Measurements from ENCODE around the gene ASPHD2. TPM values are rescaled to one million over a fixed set of nuclear protein-coding genes. Genes with fewer than 3 reads are reported as not detected.

The ASPHD2 gene
- total RNA-seq, 1 donor from 2014 or later, result 7.3 TPM

DNA sequence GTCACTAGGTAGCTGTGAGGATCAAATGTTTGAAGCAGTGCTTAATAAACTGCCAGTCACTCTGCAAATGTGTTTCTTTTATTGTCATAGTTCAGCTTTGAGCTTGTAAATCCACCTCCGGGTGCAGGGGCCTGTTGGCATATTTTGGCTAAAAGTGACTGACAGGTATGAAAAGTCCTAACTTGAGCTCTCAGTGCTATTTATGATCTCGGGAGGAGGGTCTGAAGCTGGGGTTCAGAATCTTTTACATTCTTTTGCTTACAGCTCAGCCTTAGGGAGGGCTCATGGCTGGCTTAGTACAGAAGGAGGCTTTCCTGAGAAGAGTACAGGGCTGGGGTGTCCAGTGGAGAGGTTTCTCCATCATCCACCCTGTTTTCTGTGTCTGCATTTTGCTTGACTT is 1.5 kb downstream of the ASPHD2 start:
- TF ChIP-seq, protein P1, sequence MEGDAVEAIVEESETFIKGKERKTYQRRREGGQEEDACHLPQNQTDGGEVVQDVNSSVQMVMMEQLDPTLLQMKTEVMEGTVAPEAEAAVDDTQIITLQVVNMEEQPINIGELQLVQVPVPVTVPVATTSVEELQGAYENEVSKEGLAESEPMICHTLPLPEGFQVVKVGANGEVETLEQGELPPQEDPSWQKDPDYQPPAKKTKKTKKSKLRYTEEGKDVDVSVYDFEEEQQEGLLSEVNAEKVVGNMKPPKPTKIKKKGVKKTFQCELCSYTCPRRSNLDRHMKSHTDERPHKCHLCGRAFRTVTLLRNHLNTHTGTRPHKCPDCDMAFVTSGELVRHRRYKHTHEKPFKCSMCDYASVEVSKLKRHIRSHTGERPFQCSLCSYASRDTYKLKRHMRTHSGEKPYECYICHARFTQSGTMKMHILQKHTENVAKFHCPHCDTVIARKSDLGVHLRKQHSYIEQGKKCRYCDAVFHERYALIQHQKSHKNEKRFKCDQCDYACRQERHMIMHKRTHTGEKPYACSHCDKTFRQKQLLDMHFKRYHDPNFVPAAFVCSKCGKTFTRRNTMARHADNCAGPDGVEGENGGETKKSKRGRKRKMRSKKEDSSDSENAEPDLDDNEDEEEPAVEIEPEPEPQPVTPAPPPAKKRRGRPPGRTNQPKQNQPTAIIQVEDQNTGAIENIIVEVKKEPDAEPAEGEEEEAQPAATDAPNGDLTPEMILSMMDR (conservative IDR thresholded peaks at IDR 0.05; ENCODE audit: low read depth, low read length), result no peak
- no peak overlapping the region for H3K4me3 ChIP-seq (ENCODE audit: low read depth, low read length)
- no peak for DNase-seq (ENCODE audit: low read depth)

DNA sequence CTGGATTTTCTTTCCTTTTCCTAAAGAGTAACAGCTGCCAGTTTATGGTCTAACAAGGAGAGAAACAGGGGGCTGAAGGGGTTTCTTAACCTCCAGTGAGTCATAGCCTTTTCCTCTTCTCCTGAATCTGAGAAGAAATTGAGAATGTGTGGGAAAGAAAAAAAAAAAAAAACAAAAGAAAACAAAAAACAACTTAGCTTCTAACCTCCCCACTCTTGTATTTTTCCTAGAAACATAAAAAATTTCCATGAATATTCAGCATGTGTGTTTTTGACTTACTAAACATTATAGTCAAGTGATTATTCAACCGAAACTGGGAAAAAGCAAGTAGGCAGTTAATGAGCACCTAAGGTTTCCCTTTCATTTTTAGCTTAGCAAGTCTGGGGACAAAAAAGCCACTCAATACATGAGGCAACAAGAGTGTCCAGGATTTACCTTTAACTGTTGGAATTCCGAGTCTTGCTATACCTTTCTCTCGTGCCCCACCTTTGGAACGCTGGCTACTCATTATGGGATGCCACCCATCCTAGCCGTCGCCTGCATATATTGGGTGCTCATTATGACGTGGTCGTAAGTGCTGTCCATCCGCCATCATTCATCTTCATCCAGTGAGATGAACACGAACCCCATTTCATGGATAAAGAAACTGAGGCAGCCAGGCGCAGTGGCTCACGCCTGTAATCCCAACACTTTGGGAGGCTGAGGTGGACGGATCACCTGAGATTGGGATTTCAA is 2.4 kb downstream of the ASPHD2 start:
- H3K4me3 ChIP-seq (ENCODE audit: low read depth, low read length), result no peak overlapping the region
- DNase-seq (ENCODE audit: low read depth), result peak; percentile 25
- TF ChIP-seq, protein P1 (conservative IDR thresholded peaks at IDR 0.05; ENCODE audit: low read depth, low read length), result no peak

DNA sequence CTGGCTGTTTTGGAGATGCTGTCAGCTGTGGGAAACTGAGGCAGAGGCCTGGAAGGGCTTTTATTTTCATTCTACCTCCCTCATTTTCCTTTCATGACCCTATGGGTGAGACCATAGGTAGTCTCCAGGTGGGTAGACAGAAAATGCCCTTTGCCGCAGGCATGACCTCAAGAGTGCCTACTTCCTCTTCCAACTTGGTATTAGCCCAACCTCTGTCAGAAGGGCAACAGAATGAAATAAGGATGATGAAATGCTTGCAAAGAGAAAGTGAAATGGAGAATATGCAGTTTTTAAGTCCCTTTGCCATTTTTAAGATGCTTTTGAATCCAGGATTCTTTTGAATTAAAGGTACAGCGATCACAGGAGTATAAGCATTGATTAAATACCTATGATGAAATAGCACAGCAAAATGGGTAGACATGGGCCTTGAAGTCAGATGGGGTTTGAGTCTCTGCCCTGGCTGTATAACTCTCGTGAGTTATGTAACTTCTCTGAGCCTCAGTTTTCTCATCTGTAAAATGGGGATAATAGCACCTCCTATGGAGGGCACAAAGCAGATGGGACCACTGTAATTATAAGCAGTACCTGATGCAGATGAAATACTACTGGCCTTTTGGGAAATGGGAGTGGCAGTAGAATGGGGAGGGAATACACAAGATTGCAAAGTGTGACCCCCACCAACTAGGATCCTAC is 3.7 kb downstream of the ASPHD2 start:
- H3K4me3 ChIP-seq (ENCODE audit: low read depth, low read length), result no peak overlapping the region
- no peak for DNase-seq (ENCODE audit: low read depth)
- TF ChIP-seq, protein P1 (conservative IDR thresholded peaks at IDR 0.05; ENCODE audit: low read depth, low read length), result no peak

DNA sequence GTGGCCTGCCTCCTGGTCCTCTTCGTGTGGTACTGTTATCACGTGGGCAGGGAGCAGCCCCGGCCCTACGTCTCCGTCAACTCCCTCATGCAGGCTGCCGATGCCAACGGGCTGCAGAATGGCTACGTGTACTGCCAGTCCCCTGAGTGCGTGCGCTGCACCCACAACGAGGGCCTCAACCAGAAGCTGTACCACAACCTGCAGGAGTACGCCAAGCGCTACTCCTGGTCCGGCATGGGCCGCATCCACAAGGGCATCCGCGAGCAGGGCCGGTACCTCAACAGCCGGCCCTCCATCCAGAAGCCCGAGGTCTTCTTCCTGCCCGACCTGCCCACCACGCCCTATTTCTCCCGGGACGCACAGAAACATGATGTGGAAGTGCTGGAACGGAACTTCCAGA is 4.7 kb downstream of the ASPHD2 start:
- H3K4me3 ChIP-seq (ENCODE audit: low read depth, low read length), result no peak overlapping the region
- TF ChIP-seq, protein P1 (conservative IDR thresholded peaks at IDR 0.05; ENCODE audit: low read depth, low read length), result no peak
- no peak for DNase-seq (ENCODE audit: low read depth)

DNA sequence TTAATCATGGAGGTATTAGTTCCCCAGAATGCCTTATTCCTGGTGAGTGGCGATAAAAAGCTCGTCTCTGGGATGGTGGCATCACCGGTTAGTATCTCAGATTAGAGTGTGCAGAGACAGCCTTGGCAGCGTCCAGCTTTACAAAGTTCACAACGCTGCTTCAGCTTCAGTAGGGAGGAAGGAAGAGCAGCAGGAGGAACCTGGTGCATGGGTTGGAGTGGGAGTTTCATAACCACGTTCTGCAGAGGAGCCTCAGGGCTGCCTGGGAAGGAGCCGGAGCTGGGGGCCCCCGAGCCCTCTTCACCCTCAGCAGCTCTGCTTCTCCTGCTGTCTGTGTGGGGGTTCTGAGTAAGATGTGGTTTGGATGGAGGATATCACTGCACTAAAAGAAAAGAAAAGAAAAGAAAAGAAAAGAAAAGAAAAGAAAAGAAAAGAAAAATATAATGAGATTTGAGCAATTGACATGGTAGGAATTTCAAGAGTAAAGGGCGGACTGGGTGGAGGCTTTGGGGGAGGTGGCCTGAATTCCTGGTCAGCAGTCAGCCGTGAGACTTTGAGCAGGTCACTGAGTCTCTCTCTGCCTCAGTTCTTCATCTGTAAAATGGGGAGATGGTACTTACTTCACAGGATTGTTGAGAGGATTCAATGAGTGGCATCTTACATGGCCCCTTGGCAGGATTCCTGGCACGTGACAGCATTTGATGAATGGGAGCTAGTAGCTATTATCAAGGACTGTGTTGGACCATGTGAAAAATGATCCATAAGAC is 6.5 kb downstream of the ASPHD2 start:
- DNase-seq (ENCODE audit: low read depth), result no peak
- TF ChIP-seq, protein P1 (conservative IDR thresholded peaks at IDR 0.05; ENCODE audit: low read depth, low read length), result no peak
- H3K4me3 ChIP-seq (ENCODE audit: low read depth, low read length), result no peak overlapping the region

DNA sequence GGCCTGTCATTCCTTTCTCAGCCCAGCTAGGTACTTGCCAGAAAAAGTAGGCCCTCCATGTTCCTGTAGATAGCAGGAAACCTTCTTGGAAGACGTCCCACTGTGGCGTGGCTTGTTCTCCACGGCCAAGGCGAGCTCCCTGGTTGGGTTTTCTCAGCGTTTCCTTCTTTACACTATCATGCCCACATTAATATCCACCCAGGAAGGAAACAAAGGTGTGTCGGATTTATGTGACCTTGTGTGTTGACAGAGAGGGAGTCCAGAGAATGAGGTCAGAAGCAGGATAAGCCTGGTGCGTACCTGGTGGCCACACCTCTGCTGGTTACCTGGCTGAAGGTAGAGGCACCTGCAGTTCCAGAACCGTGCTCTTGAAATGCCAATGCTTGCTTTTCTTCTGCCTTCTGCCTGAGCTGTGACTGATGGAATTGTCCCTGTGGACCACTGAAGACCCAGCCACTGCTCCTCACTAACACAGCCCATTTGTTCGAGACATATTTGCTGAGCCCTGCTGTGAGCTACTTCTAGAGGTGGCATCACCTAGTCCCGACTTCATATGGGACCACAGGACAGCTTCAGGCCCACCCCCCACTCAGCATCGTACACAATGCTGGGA is 7.9 kb downstream of the ASPHD2 start:
- H3K4me3 ChIP-seq (ENCODE audit: low read depth, low read length), result no peak overlapping the region
- TF ChIP-seq, protein P1 (conservative IDR thresholded peaks at IDR 0.05; ENCODE audit: low read depth, low read length), result no peak
- no peak for DNase-seq (ENCODE audit: low read depth)
